Keratinocyte (primary cell): ENCODE data around the gene SPC24. TPM values are rescaled to one million over a fixed set of nuclear protein-coding genes. Genes with fewer than 3 reads are reported as not detected.

ENCODE experiments used
- DNase-seq: peaks from one replicate; pipeline ENCODE4 v3.0.0-alpha.2; 2011; ENCODE audit warnings: low read depth, missing footprints, low spot score
- FAIRE-seq: peaks from 2 replicates; lab custom pipeline; 2011; peaks lifted over from hg19 to GRCh38; lab: Jason Lieb, UNC
- H2AFZ ChIP-seq: 2 replicates; pipeline ENCODE4 v1.6.0; 2012; ENCODE audit warnings: low read length, control low read depth, inconsistent platforms; ENCODE audit not compliant: control insufficient read depth
- H3K27ac ChIP-seq: 2 replicates; pipeline ENCODE4 v1.5.1; 2011; ENCODE audit warnings: low read length; ENCODE audit not compliant: control insufficient read depth, insufficient read depth
- H3K27me3 ChIP-seq: 3 replicates; pipeline ENCODE4 v1.6.0; 2011; ENCODE audit warnings: low read length; ENCODE audit not compliant: control insufficient read depth, insufficient read depth; ENCODE audit errors: extremely low read depth
- H3K36me3 ChIP-seq, 2 experiments: 2 replicates in 1 of 2; 3 replicates in 1 of 2; pipeline ENCODE4 v1.5.1; 2011; ENCODE audit warnings: low read length in 2 of 2, mild to moderate bottlenecking in 1 of 2; ENCODE audit not compliant: control insufficient read depth in 2 of 2, insufficient read depth in 2 of 2; ENCODE audit errors: extremely low read depth in 1 of 2
- H3K4me1 ChIP-seq: 3 replicates; pipeline ENCODE4 v1.5.1; 2011; ENCODE audit warnings: low read length; ENCODE audit not compliant: control insufficient read depth, insufficient read depth; ENCODE audit errors: extremely low read depth
- H3K4me2 ChIP-seq: 3 replicates; pipeline ENCODE4 v1.6.0; 2011; ENCODE audit warnings: low read depth, low read length; ENCODE audit not compliant: control insufficient read depth, insufficient read depth; ENCODE audit errors: extremely low read depth
- H3K4me3 ChIP-seq, 3 experiments: fragments of 200-600 bp in 1 of 3; sonication (generic) in 1 of 3; 2 replicates in 2 of 3; 3 replicates in 1 of 3; pipeline ENCODE4 v1.5.1; 2011 to 2016; ENCODE audit warnings: low read length in 3 of 3, mild to moderate bottlenecking in 3 of 3, control low read depth in 2 of 3, inconsistent platforms in 1 of 3, low read depth in 1 of 3, mixed read lengths in 1 of 3, mixed run types in 1 of 3, moderate library complexity in 1 of 3; ENCODE audit not compliant: control insufficient read depth in 2 of 3, insufficient read depth in 2 of 3; ENCODE audit errors: extremely low read depth in 1 of 3
- H3K79me2 ChIP-seq: 2 replicates; pipeline ENCODE4 v1.6.0; 2012; ENCODE audit warnings: low read length; ENCODE audit not compliant: control insufficient read depth, insufficient read depth
- H3K9ac ChIP-seq: 3 replicates; pipeline ENCODE4 v1.6.0; 2011; ENCODE audit warnings: low read length; ENCODE audit not compliant: control insufficient read depth, insufficient read depth; ENCODE audit errors: extremely low read depth
- H3K9me1 ChIP-seq: 3 replicates; pipeline ENCODE4 v1.6.0; 2011; ENCODE audit warnings: low read length; ENCODE audit not compliant: control insufficient read depth, insufficient read depth; ENCODE audit errors: extremely low read depth
- H3K9me3 ChIP-seq: 2 replicates; pipeline ENCODE4 v1.5.1; 2012; ENCODE audit warnings: low read depth, low read length; ENCODE audit not compliant: control insufficient read depth
- H4K20me1 ChIP-seq: 3 replicates; pipeline ENCODE4 v1.6.0; 2011; ENCODE audit warnings: low read length; ENCODE audit not compliant: control insufficient read depth, insufficient read depth; ENCODE audit errors: extremely low read depth
- CTCF ChIP-seq, 3 experiments: IDR thresholded peaks in 1 of 3; conservative IDR thresholded peaks in 1 of 3; optimal IDR thresholded peaks in 1 of 3; 2 replicates in 2 of 3; 3 replicates in 1 of 3; pipeline versions ENCODE3 to v1.5.1; 2011; ENCODE audit warnings: low read length in 3 of 3, mild to moderate bottlenecking in 3 of 3, moderate library complexity in 2 of 3, control low read depth in 1 of 3, inconsistent platforms in 1 of 3; ENCODE audit not compliant: insufficient read depth in 2 of 3; ENCODE audit errors: extremely low read depth in 1 of 3
- EZH2 ChIP-seq: IDR thresholded peaks from one replicate; pipeline ENCODE4 v1.6.1; 2012; ENCODE audit warnings: inconsistent platforms, mild to moderate bottlenecking, low read length, moderate library complexity
- dilution Hi-C: fragments of 300-500 bp; cut with MboI; formaldehyde crosslinking; loops from one replicate; pipeline ENCODE4 v1.7.0; 2020; ENCODE audit warnings: low sequenced_read_pairs; ENCODE audit not compliant: extremely low pct_ligation_motif_present
- polyA plus RNA-seq, 5 experiments: library from polyadenylated mRNA; depleted of rRNA in 3 of 5; stranded (reverse) in 3 of 5; stranded (forward) in 1 of 5; unstranded in 1 of 5; fragments of >200 nt; gene quantifications; 1 replicate in 1 of 5; 2 replicates in 3 of 5; 3 replicates in 1 of 5; pipeline versions ENCODE4 v1.2.1 to v1.2.3, GENCODE V29; 2011 to 2012; ENCODE audit warnings: missing spikeins in 2 of 5, low read depth in 1 of 5, low replicate concordance in 1 of 5

The SPC24 gene
- polyA plus RNA-seq, 1 donor (not counting 4 experiments of a cell fraction or from before 2014, with no cell fraction given) = 6.4 TPM

DNA sequence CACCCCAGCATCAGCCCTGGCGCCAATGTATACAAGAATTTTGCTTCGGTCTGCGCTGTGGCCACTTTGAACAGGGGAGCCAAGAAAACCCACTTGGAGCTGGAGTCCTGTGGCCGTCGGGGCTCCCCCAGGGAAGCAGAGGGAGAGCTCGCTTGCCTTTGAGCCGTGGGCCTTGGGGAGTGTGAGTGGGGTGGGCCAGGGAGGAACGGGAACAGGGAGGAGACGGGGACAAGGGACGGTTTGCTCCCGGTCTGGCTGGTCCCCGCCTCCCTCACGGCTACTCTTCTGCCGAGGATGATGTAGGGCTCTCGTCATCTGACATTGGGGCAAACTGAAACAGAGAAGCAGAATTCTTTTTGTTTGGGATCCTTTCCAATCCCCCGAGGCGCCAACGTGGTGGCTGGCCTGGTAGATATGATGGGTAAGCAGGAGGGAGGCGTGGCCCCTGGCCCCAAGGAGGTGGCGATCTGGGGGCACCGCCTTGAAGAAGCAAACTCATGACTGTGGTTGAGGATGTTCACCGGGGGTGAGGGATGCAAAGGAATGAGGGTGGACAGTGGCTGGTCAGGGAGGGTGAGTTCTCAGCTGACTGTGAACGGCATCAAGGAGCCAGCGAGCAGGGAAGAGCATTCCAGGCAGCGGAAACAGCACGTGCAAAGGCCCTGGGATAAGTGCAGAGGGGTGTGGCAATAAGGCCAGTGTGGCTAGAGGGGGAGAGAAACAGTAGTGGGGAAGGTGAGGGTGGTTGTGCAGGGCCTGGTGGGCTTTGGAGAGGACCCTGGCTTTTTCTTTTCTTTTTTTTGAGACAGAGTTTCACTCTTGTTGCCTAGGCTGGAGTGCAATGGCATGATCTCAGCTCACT lies 10.9 kb upstream of the SPC24 start:
- Histone ChIP-seq H3K27ac (no peak overlapping the region), H3K9me1 (no peaks in the 10 kb centered on the region), H3K9me3 (no peaks in the 10 kb centered on the region), H4K20me1 (no peaks in the 10 kb centered on the region), H3K4me3 (no peak overlapping the region), H2AFZ (no peak overlapping the region), H3K36me3 (no peaks in the 10 kb centered on the region), H3K4me1 (peaks cover 16% of the 10 kb centered on the region), H3K9ac (no peak overlapping the region), H3K79me2 (no peaks in the 10 kb centered on the region), H3K4me2 (no peak overlapping the region), H3K27me3 (no peaks in the 10 kb centered on the region)
- FAIRE-seq = no peak
- dilution Hi-C loops = no loop called here
- no peak for DNase-seq
- TF ChIP-seq EZH2 (no peak), CTCF (optimal IDR thresholded peaks at IDR 0.05 in 1 of 3, IDR thresholded peaks at IDR 0.05 in 1 of 3, conservative IDR thresholded peaks at IDR 0.05 in 1 of 3; ENCODE audit: extremely low read depth in 1 of 3, insufficient read depth in 2 of 3, low read length in 3 of 3) (no peak)

DNA sequence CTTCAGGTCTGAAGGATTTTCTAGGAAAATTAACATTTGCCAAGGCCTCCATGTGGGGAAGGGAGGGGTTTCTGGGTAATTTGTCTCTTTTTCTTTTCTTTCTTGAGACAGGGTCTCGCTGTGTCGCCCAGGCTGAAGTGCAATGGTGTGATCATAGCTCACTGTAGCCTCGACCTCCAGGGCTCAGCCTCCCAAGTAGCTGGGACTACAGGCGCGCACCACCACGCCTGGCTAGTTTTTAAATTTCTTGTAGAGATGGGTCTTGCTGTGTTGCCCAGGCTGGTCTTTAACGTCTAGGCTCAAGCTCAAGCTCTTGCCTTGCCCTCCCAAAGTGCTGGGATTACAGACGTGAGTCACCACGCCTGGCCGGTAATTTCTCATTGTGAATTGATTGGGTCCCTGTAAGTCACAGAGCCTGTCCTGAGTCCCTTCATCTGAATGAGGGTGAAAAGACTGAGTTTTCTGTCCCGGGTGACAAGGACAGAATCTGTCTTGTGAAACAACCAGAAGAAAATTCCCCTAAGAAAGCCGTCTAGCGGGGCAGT lies 10.0 kb upstream of the SPC24 start:
- H4K20me1 ChIP-seq = no peaks in the 10 kb centered on the region
- DNase-seq (no peak), FAIRE-seq (no peak)
- dilution Hi-C loops = no loop called here
- peaks cover 16% of the 10 kb centered on the region for H3K4me1 ChIP-seq
- no peaks in the 10 kb centered on the region for H3K36me3 ChIP-seq
- no peak overlapping the region for H3K9ac ChIP-seq
- H3K79me2 ChIP-seq = no peaks in the 10 kb centered on the region
- no peak overlapping the region for H3K27ac ChIP-seq
- no peak overlapping the region for H2AFZ ChIP-seq
- H3K9me1 ChIP-seq = no peaks in the 10 kb centered on the region
- H3K4me2 ChIP-seq = no peak overlapping the region
- no peak overlapping the region for H3K4me3 ChIP-seq
- no peaks in the 10 kb centered on the region for H3K9me3 ChIP-seq
- TF ChIP-seq CTCF (optimal IDR thresholded peaks at IDR 0.05 in 1 of 3, IDR thresholded peaks at IDR 0.05 in 1 of 3, conservative IDR thresholded peaks at IDR 0.05 in 1 of 3; ENCODE audit: extremely low read depth in 1 of 3, insufficient read depth in 2 of 3, low read length in 3 of 3) (no peak), EZH2 (no peak)
- H3K27me3 ChIP-seq = no peaks in the 10 kb centered on the region
